Upper lobe of left lung (tissue), 6 donors: ENCODE results near the gene C12orf76. TPM values are rescaled to one million over a fixed set of nuclear protein-coding genes. Genes with fewer than 3 reads are reported as not detected.
"Not testable (repeated sequence)": the region's sequence is repeated elsewhere in the genome, so short reads cannot be mapped to it uniquely, and the experiment has no call there.

Experiments
- ATAC-seq, 2 donors: fragments of 200-7000 bp; cut with Tn5 transposase; one replicate each; pipeline ENCODE4 v1.9.1; 2022; ENCODE audit warnings: mild to moderate bottlenecking in 2 of 2, moderate library complexity in 2 of 2; ENCODE audit not compliant: low FRiP score in 2 of 2
- DNase-seq, 2 donors: peaks; one replicate each; pipeline ENCODE4 v3.0.0-alpha.2; 2019 to 2020
- H3K27ac ChIP-seq, 4 donors: fragments of 200-600 bp; sonication (generic); one replicate each; pipeline ENCODE4 v1.5.1; 2016 to 2019
- H3K27me3 ChIP-seq, 4 donors: fragments of 200-600 bp; sonication (generic); one replicate each; pipeline ENCODE4 v1.5.1; 2017 to 2019
- H3K36me3 ChIP-seq, 4 donors: fragments of 200-600 bp; sonication (generic); one replicate each; pipeline ENCODE4 v1.5.1; 2016 to 2019
- H3K4me1 ChIP-seq, 4 donors: fragments of 200-600 bp; sonication (generic); one replicate each; pipeline ENCODE4 v1.5.1; 2018 to 2019
- H3K4me3 ChIP-seq, 4 donors: fragments of 200-600 bp; sonication (generic); one replicate each; pipeline ENCODE4 v1.5.1; 2017 to 2019; ENCODE audit warnings: mild to moderate bottlenecking in 2 of 4, moderate library complexity in 1 of 4
- H3K9me3 ChIP-seq, 4 donors: fragments of 200-600 bp; sonication (generic); one replicate each; pipeline ENCODE4 v1.5.1; 2018 to 2019
- EP300 ChIP-seq, 4 donors: sonication (generic); formaldehyde crosslinking; IDR thresholded peaks; one replicate each; pipeline ENCODE4 v1.5.1; 2017; ENCODE audit warnings: antibody characterized with exemption in 4 of 4, control low read depth in 2 of 4
- POLR2A ChIP-seq, 4 donors: fragments of 450-650 bp; IDR thresholded peaks; one replicate each; pipeline ENCODE4 v1.5.1; 2016 to 2017; ENCODE audit warnings: antibody characterized with exemption in 4 of 4, mild to moderate bottlenecking in 2 of 4
- POLR2AphosphoS5 ChIP-seq, 2 donors: sonication (generic); formaldehyde crosslinking; IDR thresholded peaks; one replicate each; pipeline ENCODE4 v1.5.1; 2017; ENCODE audit warnings: antibody characterized with exemption in 2 of 2
- WGBS, 2 donors: methylation state at CpG; one replicate each; pipeline ENCODE4 v1.1.5; 2017 to 2018; 5-methylcytosine and 5-hydroxymethylcytosine counted together
- total RNA-seq, 6 donors: library from RNA; depleted of rRNA in 4 of 6; stranded (reverse); fragments of >200 nt in 4 of 6; gene quantifications; one replicate each; pipeline versions ENCODE4 v1.1.0 to v1.2.1, GENCODE V29; 2016 to 2021
- TF ChIP-seq, protein P1 (sequence below), 6 experiments: fragments of 450-650 bp in 4 of 6; fragments of 200-600 bp in 2 of 6; sonication (generic) in 2 of 6; IDR thresholded peaks; one replicate each; pipeline ENCODE4 v1.5.1; 2016 to 2019; ENCODE audit warnings: antibody characterized with exemption in 6 of 6
- donor health status: DM: no; HTN: no; CAD: no; lungs with moderate emphysema.
- donor health status: DM: no; HTN: yes; CAD: no; lungs with severe emphysema.

Gene C12orf76
- total RNA-seq, 6 donors from 2014 or later: 8.4 to 30.5 (median 19.6) TPM

DNA sequence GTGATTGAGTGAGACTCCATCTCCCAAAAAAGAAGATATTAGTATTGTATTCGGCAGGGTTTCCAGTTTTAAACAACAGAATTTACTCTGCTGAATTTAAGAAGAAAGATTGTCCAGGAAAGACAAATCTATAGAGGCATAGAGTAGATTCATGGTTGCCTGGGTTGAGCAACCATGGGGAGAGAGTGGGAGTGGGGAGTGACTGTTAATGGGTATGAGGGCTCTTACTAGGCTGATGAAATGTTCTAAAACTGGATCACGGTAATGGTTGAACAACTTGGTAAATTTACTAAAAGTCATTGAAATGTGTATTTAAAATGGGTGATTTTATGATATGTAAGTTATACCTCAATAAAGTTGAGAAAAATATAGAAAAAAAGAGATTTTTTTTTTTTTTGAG lies 13.9 kb upstream of the C12orf76 start:
- H3K9me3 ChIP-seq: no peaks in the 10 kb centered on the region
- no peak overlapping the region for H3K27ac ChIP-seq
- no peak for TF ChIP-seq EP300 (IDR thresholded peaks at IDR 0.05)
- TF ChIP-seq POLR2AphosphoS5 (IDR thresholded peaks at IDR 0.05): no peak
- no peak for TF ChIP-seq POLR2A (IDR thresholded peaks at IDR 0.05)
- TF ChIP-seq, protein P1, sequence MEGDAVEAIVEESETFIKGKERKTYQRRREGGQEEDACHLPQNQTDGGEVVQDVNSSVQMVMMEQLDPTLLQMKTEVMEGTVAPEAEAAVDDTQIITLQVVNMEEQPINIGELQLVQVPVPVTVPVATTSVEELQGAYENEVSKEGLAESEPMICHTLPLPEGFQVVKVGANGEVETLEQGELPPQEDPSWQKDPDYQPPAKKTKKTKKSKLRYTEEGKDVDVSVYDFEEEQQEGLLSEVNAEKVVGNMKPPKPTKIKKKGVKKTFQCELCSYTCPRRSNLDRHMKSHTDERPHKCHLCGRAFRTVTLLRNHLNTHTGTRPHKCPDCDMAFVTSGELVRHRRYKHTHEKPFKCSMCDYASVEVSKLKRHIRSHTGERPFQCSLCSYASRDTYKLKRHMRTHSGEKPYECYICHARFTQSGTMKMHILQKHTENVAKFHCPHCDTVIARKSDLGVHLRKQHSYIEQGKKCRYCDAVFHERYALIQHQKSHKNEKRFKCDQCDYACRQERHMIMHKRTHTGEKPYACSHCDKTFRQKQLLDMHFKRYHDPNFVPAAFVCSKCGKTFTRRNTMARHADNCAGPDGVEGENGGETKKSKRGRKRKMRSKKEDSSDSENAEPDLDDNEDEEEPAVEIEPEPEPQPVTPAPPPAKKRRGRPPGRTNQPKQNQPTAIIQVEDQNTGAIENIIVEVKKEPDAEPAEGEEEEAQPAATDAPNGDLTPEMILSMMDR (IDR thresholded peaks at IDR 0.05): no peak
- H3K27me3 ChIP-seq: no peaks in the 10 kb centered on the region
- ATAC-seq (no peak), DNase-seq (no peak)
- WGBS, 2 donors: 78 to 85% methylated on average over 2 of the region's 2 CpGs
- H3K36me3 ChIP-seq: no peaks in the 10 kb centered on the region
- no peak overlapping the region for H3K4me3 ChIP-seq
- H3K4me1 ChIP-seq: no peaks in the 10 kb centered on the region

DNA sequence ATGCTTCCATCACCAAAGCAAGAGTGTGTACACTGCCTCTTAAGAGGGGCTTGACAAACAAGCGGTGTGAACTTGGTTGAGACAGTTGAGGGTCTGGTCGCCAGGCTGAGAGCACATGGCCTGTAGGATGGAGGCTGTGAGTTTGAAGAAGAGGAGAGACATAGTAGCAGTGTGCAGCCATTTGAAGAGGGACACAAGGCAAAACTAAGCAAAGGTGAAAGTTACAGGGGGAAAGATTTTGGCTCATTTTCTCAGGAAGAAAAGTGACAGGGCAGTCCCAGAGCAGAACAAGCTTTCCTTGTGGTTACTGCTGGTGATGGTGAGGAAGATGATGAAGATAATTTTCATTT lies 11.3 kb upstream of the C12orf76 start:
- ATAC-seq: no peak
- H3K27ac ChIP-seq: no peak overlapping the region
- no peaks in the 10 kb centered on the region for H3K4me1 ChIP-seq
- DNase-seq: no peak
- H3K4me3 ChIP-seq: no peak overlapping the region
- WGBS, 2 donors: 74 to 85% methylated on average over 2 of the region's 2 CpGs
- no peaks in the 10 kb centered on the region for H3K36me3 ChIP-seq
- no peaks in the 10 kb centered on the region for H3K27me3 ChIP-seq
- H3K9me3 ChIP-seq: no peaks in the 10 kb centered on the region
- TF ChIP-seq, protein P1 (IDR thresholded peaks at IDR 0.05): no peak
- TF ChIP-seq EP300 (IDR thresholded peaks at IDR 0.05): no peak
- TF ChIP-seq POLR2AphosphoS5 (IDR thresholded peaks at IDR 0.05): no peak
- TF ChIP-seq POLR2A (IDR thresholded peaks at IDR 0.05): no peak

DNA sequence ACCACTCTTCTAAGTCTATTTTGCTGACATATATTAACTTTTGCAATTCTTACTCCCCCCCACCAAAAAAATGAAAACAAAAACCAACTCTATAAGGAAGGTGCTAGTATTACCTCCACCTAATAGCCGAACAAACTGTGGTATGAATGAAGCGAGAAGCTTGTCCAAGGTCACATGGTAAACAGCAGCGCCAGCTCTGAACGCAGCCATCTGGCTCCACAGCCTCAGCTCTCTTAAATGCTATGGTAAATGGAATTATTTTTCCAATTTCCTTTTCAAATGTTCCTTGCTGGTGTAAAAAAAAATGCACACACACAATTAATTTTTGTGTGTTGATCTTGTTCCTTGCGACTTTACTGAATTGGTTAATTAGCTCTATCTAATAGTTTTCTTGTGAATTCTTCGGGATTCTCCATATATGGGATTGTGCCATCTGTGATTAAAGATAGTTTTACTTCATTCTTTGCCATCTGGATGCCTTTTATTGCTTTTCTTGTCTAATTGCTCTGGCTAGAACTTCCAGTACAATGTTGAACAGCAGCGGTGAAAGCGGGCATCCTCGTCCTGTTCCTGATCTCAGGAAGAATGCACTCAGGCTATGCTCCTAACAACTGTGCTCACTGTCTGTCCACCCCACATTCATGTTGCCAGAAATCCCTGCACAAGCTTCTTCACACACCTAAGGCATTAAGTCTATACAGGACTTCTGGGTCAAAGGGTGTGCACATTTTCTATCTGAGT lies 10.7 kb upstream of the C12orf76 start:
- DNase-seq: no peak
- TF ChIP-seq, protein P1 (IDR thresholded peaks at IDR 0.05): no peak
- TF ChIP-seq POLR2A (IDR thresholded peaks at IDR 0.05): no peak
- no peak for TF ChIP-seq POLR2AphosphoS5 (IDR thresholded peaks at IDR 0.05)
- TF ChIP-seq EP300 (IDR thresholded peaks at IDR 0.05): no peak
- Histone ChIP-seq H3K36me3 (no peaks in the 10 kb centered on the region), H3K27ac (no peak overlapping the region), H3K4me1 (no peaks in the 10 kb centered on the region), H3K27me3 (no peaks in the 10 kb centered on the region), H3K9me3 (no peaks in the 10 kb centered on the region), H3K4me3 (no peak overlapping the region)
- ATAC-seq: no peak
- WGBS, 2 donors: 93 to 95% methylated on average over 9 of the region's 9 CpGs

DNA sequence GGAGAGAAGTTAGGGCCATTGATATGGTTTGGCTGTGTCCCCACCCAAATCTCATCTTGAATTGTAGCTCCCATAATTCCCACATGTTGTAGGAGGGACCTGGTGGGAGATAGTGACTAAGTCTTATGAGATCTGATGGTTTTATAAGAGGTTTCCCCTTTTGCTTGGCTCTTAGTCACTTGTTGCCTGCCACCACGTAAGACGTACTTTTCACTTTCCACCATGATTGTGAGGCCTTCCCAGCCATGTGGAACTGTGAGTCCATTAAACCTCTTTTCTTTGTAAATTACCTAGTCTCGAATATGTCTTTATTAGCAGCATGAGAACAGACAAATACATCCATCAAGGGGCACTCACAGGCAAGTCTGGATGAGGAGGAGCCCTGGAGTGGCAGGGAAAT lies 8.3 kb upstream of the C12orf76 start:
- H3K4me3 ChIP-seq, ATAC-seq, H3K36me3 ChIP-seq, H3K4me1 ChIP-seq, H3K27me3 ChIP-seq, H3K27ac ChIP-seq, H3K9me3 ChIP-seq, DNase-seq: not testable (repeated sequence)
- WGBS, 2 donors: 75 to 80% methylated on average over 3 of the region's 3 CpGs

DNA sequence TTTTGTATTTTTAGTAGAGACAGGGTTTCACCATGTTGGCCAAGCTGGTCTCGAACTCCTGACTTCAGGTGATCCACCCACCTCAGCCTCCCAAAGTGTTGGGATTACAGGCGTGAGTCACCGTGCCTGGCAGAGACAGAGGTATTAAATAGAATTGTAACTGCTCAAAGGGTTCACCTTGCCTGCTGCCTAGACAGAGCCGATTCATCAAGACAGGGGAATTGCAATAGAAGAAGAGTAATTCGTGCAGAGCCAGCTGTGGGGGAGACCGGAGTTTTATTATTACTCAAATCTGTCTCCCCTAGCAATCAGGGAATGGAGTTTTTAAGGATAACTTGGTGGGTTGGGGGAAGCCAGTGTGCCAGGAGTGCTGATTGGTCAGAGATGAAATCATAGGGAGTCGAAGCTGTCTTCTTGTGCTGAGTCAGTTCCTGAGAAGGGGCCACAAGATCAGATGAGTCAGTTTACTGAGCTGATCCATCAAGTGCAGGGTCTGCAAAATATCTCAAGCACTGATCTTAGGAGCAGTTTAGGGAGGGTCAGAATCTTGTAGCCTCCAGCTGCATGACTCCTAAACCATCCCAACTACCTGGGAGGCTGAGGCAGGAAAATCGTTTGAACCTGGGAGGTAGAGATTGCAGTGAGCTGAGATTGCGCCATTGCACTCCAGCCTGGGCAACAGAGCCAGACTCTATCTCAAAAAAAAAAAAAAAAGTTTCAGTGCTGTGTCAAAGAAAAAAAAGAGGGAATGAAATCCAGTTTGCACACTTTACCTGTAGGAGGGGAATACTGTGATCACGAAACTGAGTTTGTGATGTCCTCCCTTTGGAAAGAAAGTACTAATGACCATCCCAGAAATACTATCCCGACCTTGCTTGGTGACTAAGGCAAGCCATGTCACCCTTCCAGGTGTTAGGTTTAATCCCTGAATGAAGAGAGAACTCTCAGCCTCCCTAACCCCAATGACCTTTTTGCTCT lies 7.3 kb upstream of the C12orf76 start:
- H3K36me3 ChIP-seq, H3K27ac ChIP-seq, H3K4me3 ChIP-seq, H3K9me3 ChIP-seq, DNase-seq, H3K4me1 ChIP-seq, H3K27me3 ChIP-seq, ATAC-seq: not testable (repeated sequence)
- WGBS, 2 donors: 73 to 74% methylated on average over 11 of the region's 11 CpGs
